HEK293 (cell line): Measurements from ENCODE around the gene JPH3.

Experiments used
- CTCF ChIP-seq: fragments of 450-650 bp; formaldehyde crosslinking; IDR thresholded peaks from 2 replicates; pipeline ENCODE4 v1.5.1; 2016; ENCODE audit warnings: missing biosample characterization, missing genetic modification characterization
- EGR2 ChIP-seq: fragments of 450-650 bp; formaldehyde crosslinking; IDR thresholded peaks from 2 replicates; pipeline ENCODE4 v1.5.1; 2016; ENCODE audit warnings: low read depth, missing biosample characterization, missing genetic modification characterization
- GLI2 ChIP-seq: fragments of 450-650 bp; formaldehyde crosslinking; IDR thresholded peaks from 2 replicates; pipeline ENCODE4; 2017; ENCODE audit warnings: missing biosample characterization, missing genetic modification characterization, low read depth, borderline replicate concordance
- KLF8 ChIP-seq: fragments of 450-650 bp; formaldehyde crosslinking; IDR thresholded peaks from 2 replicates; pipeline ENCODE4 v1.5.1; 2016; ENCODE audit warnings: missing biosample characterization, missing genetic modification characterization
- MEIS1 ChIP-seq: sonication (generic); formaldehyde crosslinking; IDR thresholded peaks from 2 replicates; pipeline ENCODE4 v1.8.1; 2022; ENCODE audit warnings: missing genetic modification reagents, mild to moderate bottlenecking, borderline replicate concordance
- OVOL3 ChIP-seq: fragments of 450-650 bp; formaldehyde crosslinking; IDR thresholded peaks from 2 replicates; pipeline ENCODE4 v1.5.1; 2016; ENCODE audit warnings: missing biosample characterization, missing genetic modification characterization
- PRDM2 ChIP-seq: fragments of 450-650 bp; formaldehyde crosslinking; IDR thresholded peaks from 2 replicates; pipeline ENCODE4 v1.5.1; 2016; ENCODE audit warnings: missing biosample characterization, missing genetic modification characterization, borderline replicate concordance
- SALL2 ChIP-seq: fragments of 450-650 bp; formaldehyde crosslinking; IDR thresholded peaks from 2 replicates; pipeline ENCODE4 v1.5.0; 2017; ENCODE audit warnings: missing biosample characterization, mild to moderate bottlenecking, missing genetic modification characterization, borderline replicate concordance
- SETDB1 ChIP-seq: IDR thresholded peaks from one replicate; pipeline ENCODE4 v1.6.1; 2017; ENCODE audit warnings: mild to moderate bottlenecking, low read length, moderate library complexity, mixed read lengths; ENCODE audit not compliant: insufficient read length
- SP7 ChIP-seq: fragments of 450-650 bp; formaldehyde crosslinking; IDR thresholded peaks from 2 replicates; pipeline ENCODE4 v1.5.1; 2016; ENCODE audit warnings: missing biosample characterization, missing genetic modification characterization
- ZBTB26 ChIP-seq: fragments of 450-650 bp; formaldehyde crosslinking; optimal IDR thresholded peaks from 2 replicates; pipeline ENCODE3; 2016; ENCODE audit warnings: missing biosample characterization, mild to moderate bottlenecking, missing genetic modification characterization
- ZBTB48 ChIP-seq: fragments of 450-650 bp; formaldehyde crosslinking; IDR thresholded peaks from 2 replicates; pipeline ENCODE4 v1.5.1; 2016; ENCODE audit warnings: missing biosample characterization, missing genetic modification characterization
- ZFHX2 ChIP-seq: fragments of 450-650 bp; formaldehyde crosslinking; conservative IDR thresholded peaks from 2 replicates; pipeline ENCODE4 v1.5.1; 2016; ENCODE audit warnings: missing biosample characterization, missing genetic modification characterization
- ZFP3 ChIP-seq: fragments of 450-650 bp; formaldehyde crosslinking; IDR thresholded peaks from 2 replicates; pipeline ENCODE4 v1.5.1; 2016; ENCODE audit warnings: low read depth, missing biosample characterization, missing genetic modification characterization
- ZNF16 ChIP-seq: fragments of 450-650 bp; formaldehyde crosslinking; IDR thresholded peaks from 2 replicates; pipeline ENCODE4 v1.5.1; 2016; ENCODE audit warnings: low read depth, missing biosample characterization, missing genetic modification characterization
- ZNF24 ChIP-seq: fragments of 450-650 bp; formaldehyde crosslinking; IDR thresholded peaks from 2 replicates; pipeline ENCODE4 v1.5.1; 2016; ENCODE audit warnings: missing biosample characterization, missing genetic modification characterization
- ZNF26 ChIP-seq: fragments of 450-650 bp; formaldehyde crosslinking; IDR thresholded peaks from 2 replicates; pipeline ENCODE4 v1.5.1; 2016; ENCODE audit warnings: missing biosample characterization, missing genetic modification characterization
- ZNF311 ChIP-seq: fragments of 450-650 bp; formaldehyde crosslinking; IDR thresholded peaks from 2 replicates; pipeline ENCODE4 v1.5.1; 2017; ENCODE audit warnings: missing biosample characterization, missing genetic modification characterization, borderline replicate concordance
- ZNF341 ChIP-seq: fragments of 450-650 bp; formaldehyde crosslinking; IDR thresholded peaks from 2 replicates; pipeline ENCODE4; 2016; ENCODE audit warnings: low read depth, missing biosample characterization, missing genetic modification characterization
- ZNF350 ChIP-seq: fragments of 450-650 bp; formaldehyde crosslinking; IDR thresholded peaks from 2 replicates; pipeline ENCODE4 v1.5.0; 2017; ENCODE audit warnings: missing biosample characterization, mild to moderate bottlenecking, missing genetic modification characterization
- ZNF391 ChIP-seq: fragments of 450-650 bp; formaldehyde crosslinking; IDR thresholded peaks from 2 replicates; pipeline ENCODE4 v1.5.1; 2016; ENCODE audit warnings: low read depth, missing biosample characterization, missing genetic modification characterization, borderline replicate concordance
- ZNF514 ChIP-seq: fragments of 450-650 bp; formaldehyde crosslinking; IDR thresholded peaks from 2 replicates; pipeline ENCODE4 v1.5.1; 2016; ENCODE audit warnings: missing biosample characterization, missing genetic modification characterization
- ZNF549 ChIP-seq: fragments of 450-650 bp; IDR thresholded peaks from 2 replicates; pipeline ENCODE4 v1.5.1; 2018; ENCODE audit warnings: missing biosample characterization, missing genetic modification characterization, mild to moderate bottlenecking, inconsistent platforms, moderate library complexity
- ZNF600 ChIP-seq: fragments of 450-650 bp; formaldehyde crosslinking; IDR thresholded peaks from 2 replicates; pipeline ENCODE4 v1.5.1; 2016; ENCODE audit warnings: missing biosample characterization, missing genetic modification characterization
- ZNF623 ChIP-seq: fragments of 450-650 bp; formaldehyde crosslinking; IDR thresholded peaks from 2 replicates; pipeline ENCODE4 v1.5.1; 2016; ENCODE audit warnings: missing biosample characterization, missing genetic modification characterization
- ZNF658 ChIP-seq: fragments of 450-650 bp; formaldehyde crosslinking; IDR thresholded peaks from 2 replicates; pipeline ENCODE4; 2016; ENCODE audit warnings: missing biosample characterization, missing genetic modification characterization
- ZNF664 ChIP-seq: fragments of 450-650 bp; formaldehyde crosslinking; IDR thresholded peaks from 2 replicates; pipeline ENCODE4 v1.5.1; 2016; ENCODE audit warnings: missing biosample characterization, missing genetic modification characterization
- ZNF701 ChIP-seq: fragments of 450-650 bp; formaldehyde crosslinking; IDR thresholded peaks from 2 replicates; pipeline ENCODE4 v1.5.1; 2016; ENCODE audit warnings: missing biosample characterization, missing genetic modification characterization
- ZNF707 ChIP-seq: fragments of 450-650 bp; formaldehyde crosslinking; IDR thresholded peaks from 2 replicates; pipeline ENCODE4 v1.5.1; 2016; ENCODE audit warnings: missing biosample characterization, missing genetic modification characterization
- ZNF776 ChIP-seq: fragments of 450-650 bp; formaldehyde crosslinking; IDR thresholded peaks from 2 replicates; pipeline ENCODE4 v1.5.0; 2017; ENCODE audit warnings: missing biosample characterization, missing genetic modification characterization, borderline replicate concordance
- ZNF791 ChIP-seq: fragments of 450-650 bp; formaldehyde crosslinking; IDR thresholded peaks from 2 replicates; pipeline ENCODE4 v1.5.1; 2016; ENCODE audit warnings: missing biosample characterization, missing genetic modification characterization
- ZNF843 ChIP-seq: fragments of 450-650 bp; formaldehyde crosslinking; IDR thresholded peaks from 2 replicates; pipeline ENCODE4 v1.5.1; 2016; ENCODE audit warnings: missing biosample characterization, missing genetic modification characterization

JPH3 gene

GRCh38 chr16:87636050-87636684 is 33.9 kb downstream of the JPH3 start (continued):
- peak; percentile 22 for TF ChIP-seq ZBTB26 (tag by site-specific recombination)
- peak; percentile 34; the same call in 1 of the 2 replicates for TF ChIP-seq ZBTB48
- no peak for TF ChIP-seq MEIS1 (CRISPR knock-in tag)
- 0 out of 2 replicates have a peak, but pooled peaks have one; percentile 19 for TF ChIP-seq EGR2 (tag by site-specific recombination)
- TF ChIP-seq KLF8 (tag by site-specific recombination): no peak
- TF ChIP-seq ZNF549 (tag by site-specific recombination): no peak
- no peak for TF ChIP-seq SALL2
- TF ChIP-seq CTCF (tag by site-specific recombination): peak; percentile 88
- TF ChIP-seq SETDB1: no peak
- no peak for TF ChIP-seq ZNF658 (tag by site-specific recombination)
- no peak for TF ChIP-seq PRDM2 (tag by site-specific recombination)
- TF ChIP-seq ZFP3 (tag by site-specific recombination): no peak
- no peak for TF ChIP-seq ZNF311
- no peak for TF ChIP-seq ZNF664 (tag by site-specific recombination)
- TF ChIP-seq ZNF776: no peak
- TF ChIP-seq ZNF350 (tag by site-specific recombination): no peak
- peak; percentile 79 for TF ChIP-seq ZNF341 (tag by site-specific recombination)
- no peak for TF ChIP-seq OVOL3 (tag by site-specific recombination)
- TF ChIP-seq ZNF600: no peak
- TF ChIP-seq ZFHX2 (tag by site-specific recombination): no peak
- no peak for TF ChIP-seq ZNF843 (tag by site-specific recombination)
- no peak for TF ChIP-seq ZNF391
- no peak for TF ChIP-seq GLI2 (tag by site-specific recombination)
- no peak for TF ChIP-seq SP7
- no peak for TF ChIP-seq ZNF707 (tag by site-specific recombination)
- no peak for TF ChIP-seq ZNF26
- no peak for TF ChIP-seq ZNF16 (tag by site-specific recombination)
- no peak for TF ChIP-seq ZNF24 (tag by site-specific recombination)
- no peak for TF ChIP-seq ZNF791 (tag by site-specific recombination)
- TF ChIP-seq ZNF623 (tag by site-specific recombination): no peak
- TF ChIP-seq ZNF514: no peak
- no peak for TF ChIP-seq ZNF701
